ENCODE data around the gene PPP1R27. TPM values are rescaled to one million over a fixed set of nuclear protein-coding genes. Genes with fewer than 3 reads are reported as not detected.

PPP1R27 gene
- total RNA-seq, 4 donors from 2014 or later = 2.6 TPM; not detected in 3

DNA sequence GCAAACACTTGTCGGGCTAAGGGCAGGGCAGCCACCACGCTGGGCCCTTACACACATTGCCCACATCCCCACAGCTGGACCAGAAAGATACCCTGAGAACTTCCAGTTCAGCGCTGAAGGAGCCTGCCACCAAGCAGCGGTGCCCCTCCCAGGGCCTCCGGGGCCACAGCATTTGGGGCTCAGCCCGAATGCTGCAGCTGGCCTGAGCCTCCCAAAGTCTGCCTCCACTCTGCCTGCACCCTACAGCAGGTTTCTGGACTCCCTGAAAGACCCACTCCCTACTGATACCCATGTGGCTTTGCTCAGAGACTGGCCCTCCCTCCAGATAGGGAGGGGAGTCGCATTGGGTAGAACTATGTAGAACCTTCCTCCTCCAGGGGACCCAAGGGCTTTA is 3.3 kb downstream of the PPP1R27 start:
- DNase-seq (ENCODE audit: low spot score in 2 of 2) = no peak
- Histone ChIP-seq H3K27me3 (no peaks in the 10 kb centered on the region), H3K4me1 (peaks cover 0 to 57% (median 20%) of the 10 kb centered on the region in 4 donors), H3K36me3 (peaks cover 0 to 6% (median 0%) of the 10 kb centered on the region in 3 donors), H3K9me3 (no peaks in the 10 kb centered on the region), H3K4me3 (peak overlapping the region in 1 of 4 donors; percentile 77), H3K27ac (peak overlapping the region; percentile 79 to 97 (median 92))
- TF ChIP-seq EP300 (IDR thresholded peaks at IDR 0.05) = no peak
- TF ChIP-seq POLR2A (IDR thresholded peaks at IDR 0.05) = no peak
- no peak for TF ChIP-seq CTCF (IDR thresholded peaks at IDR 0.05)
- 69 to 78% methylated on average over 6 to 7 of the region's 7 CpGs for WGBS, 2 donors

GRCh38 chr17:81829858-81830257 is 5.0 kb downstream of the PPP1R27 start:
- TF ChIP-seq CTCF (IDR thresholded peaks at IDR 0.05) (no peak), EP300 (IDR thresholded peaks at IDR 0.05) (no peak), POLR2A (IDR thresholded peaks at IDR 0.05) (no peak)
- H3K4me1 ChIP-seq = peaks cover 0 to 57% (median 20%) of the 10 kb centered on the region in 4 donors

DNA sequence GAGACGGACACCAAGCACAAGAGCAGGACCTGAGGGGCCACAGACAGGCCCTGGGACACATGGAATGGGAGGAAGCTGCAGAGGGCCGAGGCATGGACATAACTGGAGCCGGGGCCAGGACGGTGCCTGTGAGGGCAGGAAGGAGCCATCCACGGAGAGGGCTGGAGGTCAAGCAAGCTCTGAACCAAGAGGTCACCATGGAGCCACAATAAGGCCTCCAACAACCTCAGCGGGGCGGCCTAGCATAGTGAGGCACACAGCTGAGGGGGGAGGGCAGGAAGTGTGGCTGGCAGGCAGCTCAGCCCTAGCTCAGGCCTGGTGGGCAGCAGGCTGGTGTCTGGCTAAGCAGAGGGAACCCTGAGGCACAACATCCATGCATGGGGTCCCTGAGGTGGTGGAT is 6.2 kb downstream of the PPP1R27 start:
- WGBS, 2 donors = 42 to 65% methylated on average over 7 of the region's 7 CpGs
- H3K4me3 ChIP-seq = no peak overlapping the region
- TF ChIP-seq CTCF (IDR thresholded peaks at IDR 0.05) (no peak), EP300 (IDR thresholded peaks at IDR 0.05) (no peak), POLR2A (IDR thresholded peaks at IDR 0.05) (no peak)
- H3K27ac ChIP-seq = peak overlapping the region in 1 of 4 donors; percentile 36
- no peaks in the 10 kb centered on the region for H3K27me3 ChIP-seq
- peaks cover 0 to 26% (median 0%) of the 10 kb centered on the region in 3 donors for H3K36me3 ChIP-seq
- DNase-seq (ENCODE audit: low spot score in 2 of 2) = no peak
- no peaks in the 10 kb centered on the region for H3K9me3 ChIP-seq
- H3K4me1 ChIP-seq = peaks cover 0 to 47% (median 15%) of the 10 kb centered on the region in 4 donors

More at GRCh38 chr17:81829858-81830257, 5.0 kb downstream of the PPP1R27 start:
- no peak for DNase-seq (ENCODE audit: low spot score in 2 of 2)
- H3K27me3 ChIP-seq = no peaks in the 10 kb centered on the region
- H3K27ac ChIP-seq = peak overlapping the region in 1 of 4 donors; percentile 36
- no peaks in the 10 kb centered on the region for H3K9me3 ChIP-seq
- WGBS, 2 donors = 90% methylated on average over 6 of the region's 6 CpGs
- peaks cover 0 to 14% (median 0%) of the 10 kb centered on the region in 3 donors for H3K36me3 ChIP-seq
- H3K4me3 ChIP-seq = no peak overlapping the region

- no peaks in the 10 kb centered on the region for H3K9me3 ChIP-seq
- WGBS, 2 donors = 81 to 83% methylated on average over 11 of the region's 11 CpGs
- no peak overlapping the region for H3K4me3 ChIP-seq
- H3K36me3 ChIP-seq = peaks cover 0 to 52% (median 0%) of the 10 kb centered on the region in 3 donors
- H3K4me1 ChIP-seq = peaks cover 0 to 55% (median 6%) of the 10 kb centered on the region in 4 donors
- H3K27me3 ChIP-seq = no peaks in the 10 kb centered on the region
- TF ChIP-seq POLR2A (IDR thresholded peaks at IDR 0.05) (no peak), CTCF (IDR thresholded peaks at IDR 0.05) (no peak), EP300 (IDR thresholded peaks at IDR 0.05) (no peak)
- H3K27ac ChIP-seq = no peak overlapping the region
- DNase-seq (ENCODE audit: low spot score in 2 of 2) = no peak
Observed at GRCh38 chr17:81825841-81826466, 8.9 kb downstream of the PPP1R27 start.

- H3K27me3 ChIP-seq = no peaks in the 10 kb centered on the region
- H3K9me3 ChIP-seq = no peaks in the 10 kb centered on the region
- H3K27ac ChIP-seq = no peak overlapping the region
- no peak for TF ChIP-seq CTCF (IDR thresholded peaks at IDR 0.05)
- TF ChIP-seq POLR2A (IDR thresholded peaks at IDR 0.05) = no peak
- no peak for TF ChIP-seq EP300 (IDR thresholded peaks at IDR 0.05)
- H3K4me1 ChIP-seq = peaks cover 0 to 47% (median 6%) of the 10 kb centered on the region in 4 donors
- H3K36me3 ChIP-seq = peaks cover 0 to 47% (median 0%) of the 10 kb centered on the region in 3 donors
- DNase-seq (ENCODE audit: low spot score in 2 of 2) = no peak
- no peak overlapping the region for H3K4me3 ChIP-seq
- 63 to 87% methylated on average over 5 to 9 of the region's 11 CpGs for WGBS, 2 donors
Observed at GRCh38 chr17:81824595-81824994, 10.3 kb downstream of the PPP1R27 start.

Measured in tibial nerve (tissue), 4 donors.